ENCODE measurements around the gene ZNF813. TPM values are rescaled to one million over a fixed set of nuclear protein-coding genes. Genes with fewer than 3 reads are reported as not detected.

ZNF813 gene
- polyA plus RNA-seq, 2 of the 4 experiments (the other 2 are of a cell fraction) = 0.30 to 0.78 TPM

- DNase-seq (ENCODE audit: low read depth in 1 of 2, low spot score in 1 of 2) (no peak), FAIRE-seq (no peak)
- 86% methylated on average over 13 of the region's 13 CpGs for WGBS (ENCODE audit: missing lambda C conversion rate)
These were observed 52.6 kb downstream of the ZNF813 start for GRCh38 chr19:53520163-53520546.

GRCh38 chr19:53520547-53521372 is 53.2 kb downstream of the ZNF813 start:
- peak overlapping the region; percentile 79 for H3K4me2 ChIP-seq
- CTCF ChIA-PET = interaction anchor here (0.8 to 1.3 kb wide), 3 partner anchors 13 to 21 kb away, joined by 3 to 4 read pairs (median 3); no protein-coding TSS in a partner anchor
- peak; percentile 94 for FAIRE-seq
- TF ChIP-seq POLR2A (IDR thresholded peaks at IDR 0.05; ENCODE audit: low read length) = 0 out of 2 replicates have a peak, but pooled peaks have one; percentile 13
- TF ChIP-seq MAZ (IDR thresholded peaks at IDR 0.05; ENCODE audit: borderline replicate concordance, low read depth, low read length) = 0 out of 2 replicates have a peak, but pooled peaks have one; percentile 37
- TF ChIP-seq MAFK (IDR thresholded peaks at IDR 0.05; ENCODE audit: partially characterized antibody) = peak; percentile 5
- TF ChIP-seq USF2 (IDR thresholded peaks at IDR 0.05) = peak; percentile 18; the same call in 1 of the 2 replicates
- 0 out of 2 replicates have a peak, but pooled peaks have one; percentile 62 for TF ChIP-seq FOXS1 (CRISPR knock-in tag; IDR thresholded peaks at IDR 0.05)
- no peak for TF ChIP-seq EHMT2 (IDR thresholded peaks at IDR 0.05; ENCODE audit: low read depth)
- TF ChIP-seq HMGXB4 (CRISPR knock-in tag; IDR thresholded peaks at IDR 0.05; ENCODE audit: borderline replicate concordance) = no peak
- TF ChIP-seq EHF (CRISPR knock-in tag; IDR thresholded peaks at IDR 0.05) = 0 out of 2 replicates have a peak, but pooled peaks have one; percentile 82
- 0 out of 3 replicates have a peak, but pooled peaks have one; percentile 35 for TF ChIP-seq BCL3 (IDR thresholded peaks at IDR 0.05)
- 0 out of 2 replicates have a peak, but pooled peaks have one; percentile 39 for TF ChIP-seq ATOH8 (CRISPR knock-in tag; IDR thresholded peaks at IDR 0.05; ENCODE audit: low read depth)
- peak; percentile 56; the same call in 1 of the 2 replicates for TF ChIP-seq GATA3 (IDR thresholded peaks at IDR 0.05; ENCODE audit: borderline replicate concordance)
- TF ChIP-seq RFX5 (IDR thresholded peaks at IDR 0.05) = peak; percentile 40; the same call in 1 of the 2 replicates
- peak; percentile 99 for TF ChIP-seq E2F6 (IDR thresholded peaks at IDR 0.05; ENCODE audit: borderline replicate concordance, low read depth)
- no peak for TF ChIP-seq RARB (CRISPR knock-in tag; IDR thresholded peaks at IDR 0.05)
- TF ChIP-seq PHF8 (IDR thresholded peaks at IDR 0.05; ENCODE audit: borderline replicate concordance, low read depth) = peak; percentile 56; the same call in 1 of the 2 replicates
- no peak for TF ChIP-seq CBX8 (IDR thresholded peaks at IDR 0.05)
- peak; percentile 66 to 77; a peak in 2 of 5 replicates for TF ChIP-seq JUN (IDR thresholded peaks at IDR 0.05)
- TF ChIP-seq HOXB5 (CRISPR knock-in tag; IDR thresholded peaks at IDR 0.05) = 0 out of 2 replicates have a peak, but pooled peaks have one; percentile 66
- no peak for TF ChIP-seq ELK1 (IDR thresholded peaks at IDR 0.05; ENCODE audit: low read depth, low read length)
- no peak for TF ChIP-seq TFCP2L1 (CRISPR knock-in tag; IDR thresholded peaks at IDR 0.05)
- peak; percentile 93 for TF ChIP-seq MAX (IDR thresholded peaks at IDR 0.05)
- TF ChIP-seq MYC (IDR thresholded peaks at IDR 0.05; ENCODE audit: borderline replicate concordance, low read length) = peak; percentile 65; the same call in 1 of the 2 replicates
- peak; percentile 76 for TF ChIP-seq KDM5A (IDR thresholded peaks at IDR 0.05)
- TF ChIP-seq HEYL (CRISPR knock-in tag; IDR thresholded peaks at IDR 0.05) = 0 out of 2 replicates have a peak, but pooled peaks have one; percentile 38
- TF ChIP-seq HOXB13 (CRISPR knock-in tag; IDR thresholded peaks at IDR 0.05; ENCODE audit: low read depth) = peak; percentile 84; the same call in 1 of the 2 replicates

More at GRCh38 chr19:53520163-53520546, 52.6 kb downstream of the ZNF813 start:
- TF ChIP-seq CHD4 (IDR thresholded peaks at IDR 0.05; ENCODE audit: borderline replicate concordance) (no peak), TP53 (CRISPR knock-in tag; IDR thresholded peaks at IDR 0.05) (peak; percentile 47; the same call in 1 of the 2 replicates)
- peak overlapping the region; percentile 71 to 84 for H3K27ac ChIP-seq
- H3K9me3 ChIP-seq = peaks cover 55% of the 10 kb centered on the region
- 0 out of 6 replicates have a peak, but pooled peaks of 1 of the 2 experiments have one; percentile 2 for ATAC-seq
- CTCF ChIA-PET = interaction anchor here (1.0 to 1.3 kb wide), 2 partner anchors 13 to 20 kb away, joined by 3 to 4 read pairs; no protein-coding TSS in a partner anchor
- peak overlapping the region; percentile 71 for H3K4me3 ChIP-seq
- 0 out of 3 replicates have a peak, but pooled peaks cover 3% of the 10 kb centered on the region for H3K4me1 ChIP-seq
- POLR2A ChIA-PET = interaction anchor here (0.8 to 1.6 kb wide), 4 partner anchors 17 to 1331 kb away, joined by 3 to 11 read pairs (median 5); partner anchors contain the start of genes PPP2R1A and ZNF765
- H3K4me2 ChIP-seq = peak overlapping the region; percentile 79

More at GRCh38 chr19:53520547-53521372, 53.2 kb downstream of the ZNF813 start:
- WGBS (ENCODE audit: missing lambda C conversion rate) = 3% methylated on average over 35 of the region's 46 CpGs
- H3K4me1 ChIP-seq = 0 out of 3 replicates have a peak, but pooled peaks cover 3% of the 10 kb centered on the region
- H3K9me3 ChIP-seq = peaks cover 60% of the 10 kb centered on the region
- POLR2A ChIA-PET = interaction anchor here (0.6 to 1.6 kb wide), 5 partner anchors 16 to 1331 kb away, joined by 3 to 11 read pairs (median 5); partner anchors contain the start of genes PPP2R1A and ZNF765
- DNase-seq (ENCODE audit: low read depth in 1 of 2, low spot score in 1 of 2) = peak; percentile 95 to 99
- peak; percentile 98 to 99 for ATAC-seq
- H3K4me3 ChIP-seq = peak overlapping the region; percentile 71
- peak overlapping the region; percentile 71 to 84 for H3K27ac ChIP-seq
